A204.1 (cell line): Measurements from ENCODE around the gene CTBP1.

Experiments
- FAIRE-seq: peaks from 2 replicates; lab custom pipeline; 2012; peaks lifted over from hg19 to GRCh38; lab: Jason Lieb, UNC

CTBP1 gene

DNA sequence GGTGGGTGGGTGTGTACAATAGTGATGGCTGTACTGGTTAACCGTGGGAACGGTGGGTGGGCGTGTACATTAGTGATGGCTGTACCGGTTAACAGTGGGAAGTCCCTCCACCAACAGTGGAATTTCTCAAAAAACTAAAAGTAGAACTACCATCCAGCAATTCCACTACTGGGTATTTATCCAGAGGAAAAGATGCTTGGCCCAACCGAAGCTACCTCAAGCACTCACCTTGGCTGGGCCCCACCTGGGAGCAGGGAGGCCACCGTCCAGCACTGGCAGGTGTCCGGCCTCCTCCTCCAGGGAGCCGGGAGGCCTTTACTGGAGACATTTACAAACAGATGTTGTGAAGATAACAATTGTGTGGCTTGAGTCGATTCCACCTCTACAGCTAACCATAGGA is 34.8 kb upstream of the CTBP1 start:
- no peak for FAIRE-seq

GRCh38 chr4:1279253-1279652 is 30.3 kb upstream of the CTBP1 start:
- no peak for FAIRE-seq

DNA sequence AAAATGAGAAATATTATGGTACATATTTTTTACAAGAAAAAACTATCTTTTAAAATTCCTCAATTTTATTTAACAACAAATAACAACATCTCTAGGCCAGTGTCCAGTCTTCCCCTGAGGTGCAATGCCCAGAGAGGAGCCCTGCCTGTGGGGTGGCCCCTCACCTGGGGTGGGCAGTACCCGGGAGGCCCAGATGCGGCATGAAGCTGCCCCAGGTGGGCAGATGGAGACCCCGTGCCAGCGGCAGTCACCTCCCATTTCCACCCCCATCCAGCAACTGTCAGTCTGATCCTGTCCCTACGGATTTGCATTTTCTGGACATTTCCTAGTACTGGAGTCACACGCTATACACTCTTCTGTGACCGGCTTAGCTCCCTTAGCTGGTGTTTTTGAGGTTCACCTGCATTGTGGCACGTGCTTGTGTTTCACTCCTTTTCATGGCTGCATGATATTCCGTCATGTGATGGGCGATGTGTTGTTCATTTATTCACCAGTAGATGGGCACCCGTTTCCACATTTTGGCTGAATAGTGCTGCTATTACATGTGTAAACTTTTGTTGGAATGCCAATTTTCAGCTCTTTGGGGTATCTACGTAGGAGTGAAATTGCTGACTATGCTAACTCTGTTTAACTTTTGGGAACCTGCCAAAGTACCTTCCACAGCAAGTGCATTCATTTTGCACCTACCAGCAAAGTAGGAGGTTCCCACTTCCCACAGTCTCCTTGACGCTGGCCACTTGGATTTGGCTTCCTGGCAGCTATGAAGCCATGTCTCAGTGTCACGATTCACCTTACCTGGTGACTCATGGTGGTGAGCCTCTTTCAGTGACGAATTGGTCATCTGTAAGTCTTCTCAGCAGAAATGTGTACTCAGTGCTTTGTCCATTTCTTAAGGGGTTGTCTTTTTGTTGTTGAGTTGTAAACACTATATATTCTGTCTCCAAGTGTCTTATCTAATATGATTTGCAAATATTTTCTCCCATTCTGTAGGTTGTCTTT is 29.0 kb upstream of the CTBP1 start:
- FAIRE-seq = no peak

DNA sequence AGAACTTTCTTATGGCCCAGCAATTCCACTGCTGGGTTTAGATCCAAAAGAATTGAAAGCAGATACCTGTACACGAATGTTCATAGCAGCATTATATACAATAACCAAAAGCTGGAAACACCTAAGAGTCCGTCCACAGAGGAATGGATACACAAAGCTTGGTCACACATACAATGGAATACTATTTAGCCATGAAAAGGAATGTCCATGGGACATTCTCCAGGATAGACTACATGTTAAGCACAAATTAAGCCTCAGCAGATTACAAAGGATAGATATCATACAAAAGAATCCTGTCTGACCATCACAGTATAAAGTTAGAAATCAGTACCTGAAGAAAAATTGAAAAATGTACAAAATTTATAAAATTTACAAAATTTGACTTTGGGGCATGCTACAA is 28.1 kb upstream of the CTBP1 start:
- FAIRE-seq = no peak

- no peak for FAIRE-seq
Observed at GRCh38 chr4:1274871-1275270, 25.9 kb upstream of the CTBP1 start.

GRCh38 chr4:1271686-1272085 is 22.8 kb upstream of the CTBP1 start:
- no peak for FAIRE-seq

DNA sequence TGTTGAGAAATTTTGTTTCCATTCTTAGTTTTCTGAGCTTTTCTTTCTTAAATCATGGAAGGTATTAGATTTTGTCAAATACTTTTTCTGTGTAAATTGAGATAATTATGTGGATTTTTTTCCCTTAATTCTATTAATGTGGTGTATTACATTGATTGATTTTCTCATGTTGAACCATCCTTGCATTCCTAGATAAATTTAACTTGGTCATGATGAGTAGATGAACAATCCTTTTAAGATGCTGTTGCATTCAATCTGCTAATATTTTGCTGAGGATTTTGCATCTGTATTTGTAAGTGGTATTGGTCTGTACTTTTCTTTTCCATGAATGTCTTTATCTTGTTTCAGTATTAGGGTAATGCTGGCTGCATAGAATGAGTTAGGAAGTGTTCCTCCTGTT is 20.3 kb upstream of the CTBP1 start:
- FAIRE-seq = no peak

- FAIRE-seq = no peak
Observed at GRCh38 chr4:1266881-1267763, 18.2 kb upstream of the CTBP1 start.

GRCh38 chr4:1265351-1265750 is 16.4 kb upstream of the CTBP1 start:
- no peak for FAIRE-seq

- FAIRE-seq = no peak
Observed at GRCh38 chr4:1264942-1265341, 16.0 kb upstream of the CTBP1 start.

- FAIRE-seq = no peak
Observed at GRCh38 chr4:1261107-1261928, 12.4 kb upstream of the CTBP1 start.

DNA sequence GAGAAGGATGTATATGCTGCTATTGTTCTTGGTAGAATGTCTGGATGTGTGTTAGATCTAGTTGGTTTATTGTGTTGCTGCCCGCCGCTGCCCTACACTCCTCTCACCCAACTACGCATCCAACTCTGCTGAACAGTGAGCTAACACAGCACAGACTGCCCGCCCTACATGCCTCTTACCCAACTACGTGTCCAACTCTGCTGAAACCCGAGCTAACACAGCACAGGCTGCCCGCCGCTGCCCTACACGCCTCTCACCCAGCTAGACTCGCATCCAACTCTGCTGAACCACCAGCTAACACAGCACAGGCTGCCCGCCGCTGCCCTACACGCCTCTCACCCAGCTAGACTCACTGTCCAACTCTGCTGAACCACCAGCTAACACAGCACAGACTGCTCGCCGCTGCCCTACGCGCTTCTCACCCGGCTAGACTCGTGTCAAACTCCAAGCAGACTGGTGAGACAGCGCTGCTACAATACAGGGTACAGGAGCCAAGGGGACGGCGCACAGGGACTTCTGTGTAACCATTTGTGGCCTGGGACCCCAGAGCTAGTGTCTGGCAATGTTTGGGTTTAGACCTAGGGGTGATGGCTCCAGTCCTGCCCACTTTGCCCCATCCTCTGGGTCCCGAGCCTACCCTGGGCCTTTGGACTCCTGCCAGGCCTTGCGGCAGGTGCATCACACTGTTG is 11.6 kb upstream of the CTBP1 start:
- FAIRE-seq = no peak

DNA sequence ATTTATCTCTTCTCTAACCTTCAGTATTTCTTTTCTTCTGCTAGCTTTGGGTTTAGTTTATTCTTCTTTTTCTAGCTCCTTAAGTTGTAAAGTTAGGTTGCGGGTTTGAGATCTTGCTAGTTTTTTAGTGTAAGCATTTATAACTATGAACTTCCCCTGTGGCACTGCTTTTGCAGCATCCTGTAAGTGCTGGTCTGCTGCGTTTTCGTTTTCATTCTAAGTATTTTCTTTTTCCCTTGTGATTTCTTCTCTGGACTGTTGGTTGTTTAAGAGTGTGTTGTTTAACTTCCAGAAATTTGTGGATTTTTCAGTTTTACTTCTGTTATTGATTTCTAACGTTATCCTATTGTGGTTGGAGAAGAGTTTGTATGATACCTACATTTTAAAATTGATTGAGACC is 11.0 kb upstream of the CTBP1 start:
- no peak for FAIRE-seq

DNA sequence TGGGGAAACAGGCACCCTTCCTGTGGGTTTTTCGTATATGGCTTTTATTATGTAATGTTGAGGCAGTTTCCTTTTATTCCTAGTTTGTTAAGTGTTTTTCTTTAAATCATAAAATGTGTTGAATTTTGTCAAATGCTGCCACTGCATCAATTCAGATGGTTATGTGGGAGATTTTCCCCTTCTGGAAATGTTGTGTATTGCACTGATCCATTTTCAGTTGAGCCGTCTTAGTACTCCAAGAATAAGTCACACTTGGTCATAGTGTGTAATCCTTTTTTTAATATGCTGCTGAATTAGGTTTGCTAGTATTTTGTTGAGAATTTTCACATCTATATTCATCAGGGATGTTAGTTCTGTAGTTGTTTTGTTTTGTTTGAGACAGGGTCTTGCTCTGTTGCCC is 9.5 kb upstream of the CTBP1 start:
- no peak for FAIRE-seq

GRCh38 chr4:1255699-1256098 is 6.8 kb upstream of the CTBP1 start:
- FAIRE-seq = no peak

GRCh38 chr4:1255151-1255550 is 6.2 kb upstream of the CTBP1 start:
- FAIRE-seq = no peak

DNA sequence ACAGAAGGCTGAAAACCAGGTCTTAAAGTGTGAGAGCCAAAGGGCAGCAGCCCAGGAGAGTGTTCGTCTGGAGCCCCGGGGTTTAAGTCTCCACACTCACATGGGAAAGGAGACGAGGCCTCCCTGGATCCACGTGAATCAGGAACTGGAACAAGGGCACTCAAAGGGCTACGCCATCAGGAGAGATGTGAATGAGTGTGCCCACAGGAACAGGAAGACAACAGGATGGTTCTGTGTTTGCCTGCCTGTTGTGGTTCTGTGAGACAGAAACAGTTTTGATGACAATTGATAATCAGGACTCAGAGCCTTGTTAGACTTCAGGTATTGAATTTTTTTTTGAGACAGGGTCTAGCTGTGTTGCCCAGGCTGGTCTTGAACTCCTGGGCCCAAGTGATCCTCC is 4.9 kb upstream of the CTBP1 start:
- no peak for FAIRE-seq

GRCh38 chr4:1252928-1253492 is 4.1 kb upstream of the CTBP1 start:
- no peak for FAIRE-seq

GRCh38 chr4:1251773-1252066 is 2.8 kb upstream of the CTBP1 start:
- FAIRE-seq = no peak

- no peak for FAIRE-seq
Observed at GRCh38 chr4:1250921-1251772, 2.2 kb upstream of the CTBP1 start.

DNA sequence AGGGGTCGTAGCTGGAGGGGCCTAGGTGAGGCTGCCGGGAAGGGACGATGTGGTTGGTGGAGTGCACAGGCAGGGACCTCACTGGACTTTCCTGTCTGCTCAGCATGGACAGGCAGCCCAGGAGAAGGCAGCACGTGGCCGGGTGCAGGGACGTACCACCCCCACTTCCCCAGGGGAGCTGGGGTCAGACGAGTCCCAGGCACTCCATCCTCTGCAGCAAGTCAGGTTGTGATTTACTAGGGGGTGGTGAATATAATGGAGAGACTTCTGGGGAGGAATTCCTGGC is 1.5 kb upstream of the CTBP1 start:
- FAIRE-seq = no peak
